GM12873 (cell line): ENCODE data around the gene SMCO4.

Experiments used
- CTCF ChIP-seq: IDR thresholded peaks from 2 replicates; pipeline ENCODE4 v1.5.1; 2012; ENCODE audit warnings: low read depth, mild to moderate bottlenecking, moderate library complexity, low read length, control low read depth; ENCODE audit not compliant: insufficient read depth; ENCODE audit errors: missing control alignments

SMCO4 gene

GRCh38 chr11:93487032-93487483 is 56.1 kb downstream of the SMCO4 start:
- TF ChIP-seq CTCF = no peak

- no peak for TF ChIP-seq CTCF
These were observed 57.2 kb downstream of the SMCO4 start for GRCh38 chr11:93485983-93486382.

DNA sequence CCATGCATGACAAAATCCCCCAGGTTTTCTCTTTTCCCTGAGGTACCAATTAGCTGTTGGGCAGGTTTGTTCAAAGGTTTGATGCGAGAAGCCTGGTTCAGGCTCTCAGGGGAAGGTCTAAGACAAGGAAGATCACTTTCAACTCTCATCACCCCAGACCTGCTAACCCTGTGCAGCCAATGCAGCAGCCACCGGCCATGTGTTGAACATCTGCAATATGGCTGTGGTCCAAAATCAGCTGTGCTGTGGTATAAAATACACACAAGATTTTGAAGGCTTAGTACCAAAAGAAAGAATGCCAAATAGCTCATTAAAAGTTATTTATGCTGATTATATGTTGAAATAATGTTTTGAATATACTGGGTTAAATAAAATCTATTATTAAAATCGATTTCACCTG is 58.5 kb downstream of the SMCO4 start:
- no peak for TF ChIP-seq CTCF

DNA sequence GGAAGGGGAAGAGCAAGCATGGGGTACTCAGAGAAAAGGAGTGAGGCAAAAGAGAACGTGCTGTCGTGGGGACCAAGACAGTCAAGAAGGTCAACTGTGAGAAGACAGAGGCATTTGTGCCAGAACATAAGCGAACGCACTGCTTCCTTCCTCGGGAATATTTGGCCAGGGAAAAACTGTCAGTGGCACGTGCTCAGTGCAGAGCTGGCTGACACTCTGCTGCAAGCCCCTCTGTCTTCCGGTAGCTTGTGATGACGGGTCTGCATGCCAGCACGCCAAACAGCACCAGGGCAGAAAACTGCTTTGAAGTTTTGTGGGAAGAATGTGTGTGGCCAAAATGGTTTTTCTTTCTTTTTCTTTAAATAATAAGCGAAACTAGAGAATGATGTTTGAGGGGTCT is 60.6 kb downstream of the SMCO4 start:
- TF ChIP-seq CTCF = no peak

- TF ChIP-seq CTCF = peak; percentile 7
These were observed 61.5 kb downstream of the SMCO4 start for GRCh38 chr11:93481696-93482095.

- TF ChIP-seq CTCF = no peak
These were observed 61.9 kb downstream of the SMCO4 start for GRCh38 chr11:93481279-93481678.

- no peak for TF ChIP-seq CTCF
These were observed 62.4 kb downstream of the SMCO4 start for GRCh38 chr11:93480756-93481155.

GRCh38 chr11:93480256-93480655 is 62.9 kb downstream of the SMCO4 start:
- no peak for TF ChIP-seq CTCF
